ENCODE data around the gene LPIN1. TPM values are rescaled to one million over a fixed set of nuclear protein-coding genes. Genes with fewer than 3 reads are reported as not detected.

The LPIN1 gene
- total RNA-seq, 1 experiment from 2014 or later, result 4.4 TPM

- peaks cover 39 to 41% of the 10 kb centered on the region in 2 experiments for H3K4me1 Mint-ChIP-seq
- peaks cover 8% of the 10 kb centered on the region for H3K27me3 Mint-ChIP-seq (ENCODE audit: low read depth)
- Histone ChIP-seq H2AFZ (ENCODE audit: low read length) (no peak overlapping the region), H2BK20ac (ENCODE audit: low read depth, low read length, poor library complexity, severe bottlenecking) (no peak overlapping the region), H2BK5ac (ENCODE audit: insufficient read length, low read length) (no peak overlapping the region), H3K4me1 (ENCODE audit: insufficient read depth, low read length) (peaks cover 4% of the 10 kb centered on the region; the same call in 1 of the 2 replicates), H3K9ac (ENCODE audit: extremely low read depth, insufficient read length, low read length) (no peak overlapping the region), H3K4ac (ENCODE audit: low read depth, low read length) (no peak overlapping the region), H3K9me3 (ENCODE audit: control insufficient read depth, low read depth, low read length) (no peaks in the 10 kb centered on the region), H3K56ac (ENCODE audit: insufficient read length, low read depth, low read length) (no peak overlapping the region), H3K18ac (ENCODE audit: insufficient read length, low read depth, low read length) (no peak overlapping the region), H3K23me2 (ENCODE audit: insufficient read length, low read depth, low read length, poor library complexity, severe bottlenecking) (no peaks in the 10 kb centered on the region), H2BK12ac (ENCODE audit: insufficient read length, low read depth, low read length) (no peak overlapping the region), H3K27ac (ENCODE audit: insufficient read length, low read depth, low read length) (no peak overlapping the region), H3K14ac (ENCODE audit: insufficient read depth, low read length) (no peak overlapping the region), H4K8ac (replicated peaks; ENCODE audit: insufficient read length, low read depth, low read length) (no peak overlapping the region), H4K20me1 (ENCODE audit: control insufficient read depth, insufficient read depth, insufficient read length) (no peaks in the 10 kb centered on the region), H3K23ac (ENCODE audit: insufficient read length, low read depth, low read length) (no peak overlapping the region), H2BK15ac (ENCODE audit: low read depth, low read length) (no peak overlapping the region), H2BK120ac (ENCODE audit: low read depth, low read length, poor library complexity, severe bottlenecking) (no peak overlapping the region), H3T11ph (ENCODE audit: low read length) (no peak overlapping the region), H4K91ac (ENCODE audit: insufficient read length, low read depth, low read length) (no peak overlapping the region), H4K5ac (ENCODE audit: insufficient read length, low read depth, low read length) (no peak overlapping the region), H3K27me3 (ENCODE audit: insufficient read depth, low read length) (no peaks in the 10 kb centered on the region), H3K79me1 (ENCODE audit: insufficient read depth, low read depth, low read length, poor library complexity, severe bottlenecking) (peaks cover 2% of the 10 kb centered on the region), H3K4me2 (ENCODE audit: insufficient read depth, insufficient read length, low read length) (no peak overlapping the region), H3K79me2 (ENCODE audit: insufficient read depth, low read length) (peaks cover 4% of the 10 kb centered on the region; the same call in 1 of the 2 replicates), H2AK5ac (ENCODE audit: insufficient read length, low read length) (no peak overlapping the region)
- TF ChIP-seq CTCF (conservative IDR thresholded peaks at IDR 0.05), result no peak
- no CpG with 5 or more reads among the region's 5 CpGs for WGBS (ENCODE audit: extremely low coverage, insufficient read length, low lambda C conversion rate)
- H3K36me3 Mint-ChIP-seq (ENCODE audit: insufficient read depth in 1 of 3, low read depth in 3 of 3), result peaks cover 5 to 8% (median 5%) of the 10 kb centered on the region in 3 experiments; a peak in 6 of 7 replicates
- H3K27ac Mint-ChIP-seq, result no peak overlapping the region; a peak in 1 of 7 replicates
- no peak for DNase-seq
- H3K4me3 Mint-ChIP-seq, result no peak overlapping the region
- H3K9me3 Mint-ChIP-seq, result peaks cover 2 to 5% of the 10 kb centered on the region in 2 experiments; a peak in 3 of 5 replicates
Observed at GRCh38 chr2:11753452-11753885, 7.0 kb downstream of the LPIN1 start.

Measured in H9 (cell line).